Measurements from ENCODE around the gene FDXR. TPM values are rescaled to one million over a fixed set of nuclear protein-coding genes. Genes with fewer than 3 reads are reported as not detected.

FDXR gene
- total RNA-seq, 1 experiment from 2014 or later = 39.7 TPM

GRCh38 chr17:74815067-74815466 lies 57.7 kb downstream of the FDXR start:
- peaks cover 8 to 14% of the 10 kb centered on the region in 2 experiments for H3K4me1 Mint-ChIP-seq
- no peaks in the 10 kb centered on the region for H3K9me3 Mint-ChIP-seq
- H2BK15ac ChIP-seq (ENCODE audit: low read depth, low read length) = no peak overlapping the region
- no peak for DNase-seq
- no peak overlapping the region for H3T11ph ChIP-seq (ENCODE audit: low read length)
- H4K8ac ChIP-seq (replicated peaks; ENCODE audit: insufficient read length, low read depth, low read length) = no peak overlapping the region
- H4K20me1 ChIP-seq (ENCODE audit: control insufficient read depth, insufficient read depth, insufficient read length) = no peaks in the 10 kb centered on the region
- peaks cover 7% of the 10 kb centered on the region for H3K27me3 Mint-ChIP-seq (ENCODE audit: low read depth)
- H3K14ac ChIP-seq (ENCODE audit: insufficient read depth, low read length) = no peak overlapping the region; the same call in 1 of the 2 replicates
- no CpG with 5 or more reads among the region's 7 CpGs for WGBS (ENCODE audit: extremely low coverage, insufficient read length, low lambda C conversion rate)
- TF ChIP-seq CTCF (conservative IDR thresholded peaks at IDR 0.05) = no peak
- H4K5ac ChIP-seq (ENCODE audit: insufficient read length, low read depth, low read length) = no peak overlapping the region
- H2BK12ac ChIP-seq (ENCODE audit: insufficient read length, low read depth, low read length) = no peak overlapping the region
- H3K79me2 ChIP-seq (ENCODE audit: insufficient read depth, low read length) = no peaks in the 10 kb centered on the region
- H2AK5ac ChIP-seq (ENCODE audit: insufficient read length, low read length) = no peak overlapping the region
- H2BK5ac ChIP-seq (ENCODE audit: insufficient read length, low read length) = no peak overlapping the region
- no peaks in the 10 kb centered on the region for H3K4me1 ChIP-seq (ENCODE audit: insufficient read depth, low read length)
- H3K18ac ChIP-seq (ENCODE audit: insufficient read length, low read depth, low read length) = no peak overlapping the region
- no peak overlapping the region for H2BK20ac ChIP-seq (ENCODE audit: low read depth, low read length, poor library complexity, severe bottlenecking)
- H2AFZ ChIP-seq (ENCODE audit: low read length) = no peak overlapping the region
- no peak overlapping the region for H3K56ac ChIP-seq (ENCODE audit: insufficient read length, low read depth, low read length)
- H4K91ac ChIP-seq (ENCODE audit: insufficient read length, low read depth, low read length) = no peak overlapping the region
- H3K9me3 ChIP-seq (ENCODE audit: control insufficient read depth, low read depth, low read length) = no peaks in the 10 kb centered on the region
- H3K27ac ChIP-seq (ENCODE audit: insufficient read length, low read depth, low read length) = no peak overlapping the region
- H3K4ac ChIP-seq (ENCODE audit: low read depth, low read length) = no peak overlapping the region
- no peak overlapping the region for H3K23ac ChIP-seq (ENCODE audit: insufficient read length, low read depth, low read length)
- H3K4me2 ChIP-seq (ENCODE audit: insufficient read depth, insufficient read length, low read length) = no peak overlapping the region
- no peaks in the 10 kb centered on the region for H3K23me2 ChIP-seq (ENCODE audit: insufficient read length, low read depth, low read length, poor library complexity, severe bottlenecking)
- no peaks in the 10 kb centered on the region for H3K79me1 ChIP-seq (ENCODE audit: insufficient read depth, low read depth, low read length, poor library complexity, severe bottlenecking)
- H3K4me3 Mint-ChIP-seq = no peak overlapping the region; a peak in 1 of 5 replicates
- H2BK120ac ChIP-seq (ENCODE audit: low read depth, low read length, poor library complexity, severe bottlenecking) = no peak overlapping the region
- H3K27ac Mint-ChIP-seq = no peak overlapping the region; a peak in 1 of 7 replicates
- H3K27me3 ChIP-seq (ENCODE audit: insufficient read depth, low read length) = no peaks in the 10 kb centered on the region
- no peak overlapping the region for H3K9ac ChIP-seq (ENCODE audit: extremely low read depth, insufficient read length, low read length)
- H3K36me3 Mint-ChIP-seq (ENCODE audit: insufficient read depth in 1 of 3, low read depth in 3 of 3) = peaks cover 1 to 7% (median 4%) of the 10 kb centered on the region in 3 experiments; a peak in 4 of 7 replicates

Data from H9 (cell line).